Kidney (tissue), 14 donors: ENCODE measurements around the gene ACTL7B. TPM values are rescaled to one million over a fixed set of nuclear protein-coding genes. Genes with fewer than 3 reads are reported as not detected.

Source experiments
- DNase-seq, 5 donors: peaks; one replicate each; pipeline ENCODE4 v3.0.0-alpha.2; 2013 to 2020
- FAIRE-seq: peaks from 2 replicates; lab custom pipeline; 2012; peaks lifted over from hg19 to GRCh38; lab: Jason Lieb, UNC
- H3K27ac ChIP-seq, 2 donors: one replicate each; pipeline ENCODE4 v1.7.0; 2013; ENCODE audit warnings: low read depth in 2 of 2, low read length in 2 of 2, inconsistent platforms in 1 of 2
- H3K27me3 ChIP-seq: one replicate; pipeline ENCODE4 v1.7.1; 2013; ENCODE audit warnings: low read length, inconsistent platforms; ENCODE audit not compliant: control insufficient read depth, insufficient read depth
- H3K36me3 ChIP-seq, 3 donors: one replicate each; pipeline versions ENCODE4 v1.7.0 to v1.7.1; 2013; ENCODE audit warnings: low read length in 3 of 3, control low read depth in 1 of 3, inconsistent platforms in 1 of 3; ENCODE audit not compliant: insufficient read depth in 3 of 3, control insufficient read depth in 2 of 3
- H3K4me1 ChIP-seq, 3 donors: one replicate each; pipeline versions ENCODE4 v1.7.0 to v1.7.1; 2013; ENCODE audit warnings: low read length in 3 of 3, inconsistent platforms in 1 of 3, low read depth in 1 of 3; ENCODE audit not compliant: control insufficient read depth in 2 of 3, insufficient read depth in 2 of 3
- H3K4me3 ChIP-seq, 3 donors: one replicate each; pipeline versions ENCODE4 v1.7.0 to v1.8.1; 2013; ENCODE audit warnings: low read length in 3 of 3, control low read depth in 1 of 3, inconsistent platforms in 1 of 3
- H3K9ac ChIP-seq, 3 donors: one replicate each; pipeline versions ENCODE4 v1.7.0 to v1.7.1; 2013; ENCODE audit warnings: low read length in 3 of 3, control low read depth in 1 of 3, inconsistent platforms in 1 of 3
- H3K9me3 ChIP-seq, 3 donors: one replicate each; pipeline versions ENCODE4 v1.7.0 to v1.7.1; 2013; ENCODE audit warnings: low read length in 3 of 3, control low read depth in 1 of 3, inconsistent platforms in 1 of 3; ENCODE audit not compliant: control insufficient read depth in 2 of 3, insufficient read depth in 1 of 3
- CTCF ChIP-seq: IDR thresholded peaks from 3 replicates; pipeline ENCODE4 v1.5.1; 2012; ENCODE audit warnings: mild to moderate bottlenecking, moderate library complexity, borderline replicate concordance; ENCODE audit not compliant: insufficient read depth; ENCODE audit errors: extremely low read depth
- intact Hi-C: fragments of 100-400 bp; cut with DNase I; formaldehyde crosslinking; loops from one replicate; pipeline ENCODE4 v1.11.1; 2022
- polyA plus RNA-seq: library from polyadenylated mRNA; stranded (reverse); fragments of 350-450 nt; fragmentation: Illumina TruSeq; extraction: RNeasy Lipid Tissue Mini Kit (QIAGEN cat#74804); gene quantifications from one replicate; pipeline ENCODE4 v1.2.3, GENCODE V29; 2014; ENCODE audit warnings: low read depth, low replicate concordance; ENCODE audit not compliant: insufficient read depth
- total RNA-seq: library from RNA; stranded (reverse); fragmentation: NEBNext Ultra II Directional; extraction: Animal tissue kit (Norgen Biotek cat#: 25700); gene quantifications from one replicate; pipeline ENCODE4 v1.2.1, GENCODE V29; 2021
- donor health status: control.
- donor health status: control.
- donor health status: control.
- donor health status: control.
- donor health status: control.
- donor health status: DM: yes; HTN: yes; CAD: no.
- donor health status: Normal renal cell carcinoma (clear cell type).

The ACTL7B gene
- total and polyA plus RNA-seq, 2 donors from 2014 or later, result not detected

DNA sequence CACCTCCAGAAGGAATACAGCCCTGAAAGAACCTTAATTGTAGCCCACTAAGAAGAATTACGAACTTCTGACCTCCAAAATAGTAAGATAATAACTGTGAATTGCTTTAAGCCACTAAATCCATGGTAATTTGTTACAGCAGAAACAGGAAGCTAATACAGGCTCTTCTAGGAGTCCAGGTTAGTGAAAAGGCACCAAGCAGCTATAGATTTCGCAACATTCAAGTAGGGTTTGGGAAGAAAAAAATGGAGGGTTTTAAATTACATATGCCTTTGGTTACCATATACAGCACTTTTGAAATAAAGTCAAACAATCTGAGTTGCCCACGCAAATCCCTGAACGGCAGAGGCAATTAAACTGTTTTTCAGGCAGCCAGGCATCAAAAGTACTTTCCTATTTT, 4.6 kb upstream of the ACTL7B start:
- intact Hi-C loops, result no loop called here
- no peaks in the 10 kb centered on the region for H3K4me1 ChIP-seq
- DNase-seq (no peak), FAIRE-seq (no peak)
- H3K36me3 ChIP-seq, result no peaks in the 10 kb centered on the region
- no peaks in the 10 kb centered on the region for H3K9me3 ChIP-seq
- no peak overlapping the region for H3K4me3 ChIP-seq
- no peak for TF ChIP-seq CTCF
- H3K9ac ChIP-seq, result no peak overlapping the region
- no peak overlapping the region for H3K27ac ChIP-seq
- H3K27me3 ChIP-seq, result no peaks in the 10 kb centered on the region

- FAIRE-seq (no peak), DNase-seq (no peak)
- Histone ChIP-seq H3K27ac (no peak overlapping the region), H3K9ac (no peak overlapping the region), H3K9me3 (no peaks in the 10 kb centered on the region), H3K27me3 (no peaks in the 10 kb centered on the region), H3K4me3 (no peak overlapping the region), H3K4me1 (no peaks in the 10 kb centered on the region), H3K36me3 (no peaks in the 10 kb centered on the region)
- intact Hi-C loops, result no loop called here
- no peak for TF ChIP-seq CTCF
Observed at GRCh38 chr9:108859459-108860114, 3.8 kb upstream of the ACTL7B start.

- H3K4me3 ChIP-seq, result no peak overlapping the region
- no peak for TF ChIP-seq CTCF
- FAIRE-seq, result no peak
- H3K27me3 ChIP-seq, result no peaks in the 10 kb centered on the region
- H3K9ac ChIP-seq, result no peak overlapping the region
- no peak for DNase-seq
- H3K4me1 ChIP-seq, result no peaks in the 10 kb centered on the region
- intact Hi-C loops, result no loop called here
- no peaks in the 10 kb centered on the region for H3K9me3 ChIP-seq
- no peak overlapping the region for H3K27ac ChIP-seq
- H3K36me3 ChIP-seq, result no peaks in the 10 kb centered on the region
Observed at GRCh38 chr9:108857572-108857971, 1.8 kb upstream of the ACTL7B start.

DNA sequence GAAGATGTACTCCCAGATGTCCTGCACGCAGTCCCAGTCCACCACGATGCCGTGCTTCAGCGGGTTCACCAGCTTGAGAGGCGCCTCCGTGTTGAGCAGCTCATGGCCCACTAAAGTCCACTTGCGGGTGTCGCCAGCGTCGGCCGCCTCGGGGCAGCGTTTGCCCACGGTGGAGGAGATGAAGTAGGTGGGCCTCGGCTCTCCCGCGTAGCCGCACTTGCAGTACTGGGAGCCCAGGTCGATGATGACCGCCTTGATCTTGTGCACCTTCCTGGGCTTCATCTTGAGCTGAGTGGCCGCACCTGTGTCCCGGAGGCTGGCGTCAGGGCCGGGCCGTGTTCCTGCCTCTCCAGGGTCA, 278 bp downstream of the ACTL7B start:
- intact Hi-C loops, result no loop called here
- H3K27ac ChIP-seq, result no peak overlapping the region
- H3K9ac ChIP-seq, result no peak overlapping the region
- FAIRE-seq, result no peak
- H3K9me3 ChIP-seq, result no peaks in the 10 kb centered on the region
- no peaks in the 10 kb centered on the region for H3K36me3 ChIP-seq
- TF ChIP-seq CTCF, result no peak
- no peak overlapping the region for H3K4me3 ChIP-seq
- H3K4me1 ChIP-seq, result no peaks in the 10 kb centered on the region
- DNase-seq, result no peak
- no peaks in the 10 kb centered on the region for H3K27me3 ChIP-seq
